GM12874 (cell line): ENCODE measurements around the gene HMCN1.

Experiments used
- TF ChIP-seq, protein P1 (sequence below): IDR thresholded peaks from 2 replicates; pipeline ENCODE4 v1.5.1; 2011; ENCODE audit warnings: low read depth, mild to moderate bottlenecking, control low read depth, low read length, moderate library complexity; ENCODE audit not compliant: insufficient read depth

HMCN1 gene

DNA sequence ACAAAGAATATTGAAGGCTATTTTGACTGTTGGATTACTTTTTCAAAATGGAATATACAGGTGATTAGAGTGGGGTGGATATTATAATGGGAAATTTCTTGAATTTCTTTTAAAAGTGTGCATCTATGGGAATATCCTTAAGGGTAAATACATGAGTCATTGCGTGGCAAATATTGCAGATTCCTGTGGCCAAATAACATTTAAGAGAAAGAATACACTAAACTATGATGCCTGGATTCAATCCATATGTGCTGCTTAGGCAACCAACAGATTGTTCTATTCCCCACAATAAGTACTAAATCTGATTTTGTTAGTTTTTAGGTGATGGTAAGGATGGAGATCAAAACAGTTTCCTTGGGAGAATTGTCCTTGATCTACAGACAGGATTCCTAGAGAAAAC, 119.5 kb downstream of the HMCN1 start:
- TF ChIP-seq, protein P1, sequence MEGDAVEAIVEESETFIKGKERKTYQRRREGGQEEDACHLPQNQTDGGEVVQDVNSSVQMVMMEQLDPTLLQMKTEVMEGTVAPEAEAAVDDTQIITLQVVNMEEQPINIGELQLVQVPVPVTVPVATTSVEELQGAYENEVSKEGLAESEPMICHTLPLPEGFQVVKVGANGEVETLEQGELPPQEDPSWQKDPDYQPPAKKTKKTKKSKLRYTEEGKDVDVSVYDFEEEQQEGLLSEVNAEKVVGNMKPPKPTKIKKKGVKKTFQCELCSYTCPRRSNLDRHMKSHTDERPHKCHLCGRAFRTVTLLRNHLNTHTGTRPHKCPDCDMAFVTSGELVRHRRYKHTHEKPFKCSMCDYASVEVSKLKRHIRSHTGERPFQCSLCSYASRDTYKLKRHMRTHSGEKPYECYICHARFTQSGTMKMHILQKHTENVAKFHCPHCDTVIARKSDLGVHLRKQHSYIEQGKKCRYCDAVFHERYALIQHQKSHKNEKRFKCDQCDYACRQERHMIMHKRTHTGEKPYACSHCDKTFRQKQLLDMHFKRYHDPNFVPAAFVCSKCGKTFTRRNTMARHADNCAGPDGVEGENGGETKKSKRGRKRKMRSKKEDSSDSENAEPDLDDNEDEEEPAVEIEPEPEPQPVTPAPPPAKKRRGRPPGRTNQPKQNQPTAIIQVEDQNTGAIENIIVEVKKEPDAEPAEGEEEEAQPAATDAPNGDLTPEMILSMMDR = no peak

DNA sequence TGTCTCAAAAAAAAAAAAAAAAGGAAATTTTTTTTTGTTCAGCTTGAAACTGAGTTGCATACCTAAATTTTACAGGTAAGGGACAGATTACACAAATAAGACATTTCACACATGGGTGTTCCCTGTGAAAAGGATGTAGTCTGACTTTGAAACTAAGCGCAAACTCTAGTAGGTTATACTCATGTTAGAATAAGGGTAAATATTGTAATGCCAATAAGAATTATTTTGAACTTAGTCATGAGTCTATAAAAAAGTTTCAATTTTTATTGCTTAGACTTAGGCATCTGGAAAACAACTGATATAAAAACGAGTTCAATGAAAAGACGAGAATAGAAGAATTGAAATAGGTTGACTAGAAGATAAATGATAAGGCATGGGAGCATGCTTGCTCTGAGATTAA, 122.3 kb downstream of the HMCN1 start:
- TF ChIP-seq, protein P1 = no peak

DNA sequence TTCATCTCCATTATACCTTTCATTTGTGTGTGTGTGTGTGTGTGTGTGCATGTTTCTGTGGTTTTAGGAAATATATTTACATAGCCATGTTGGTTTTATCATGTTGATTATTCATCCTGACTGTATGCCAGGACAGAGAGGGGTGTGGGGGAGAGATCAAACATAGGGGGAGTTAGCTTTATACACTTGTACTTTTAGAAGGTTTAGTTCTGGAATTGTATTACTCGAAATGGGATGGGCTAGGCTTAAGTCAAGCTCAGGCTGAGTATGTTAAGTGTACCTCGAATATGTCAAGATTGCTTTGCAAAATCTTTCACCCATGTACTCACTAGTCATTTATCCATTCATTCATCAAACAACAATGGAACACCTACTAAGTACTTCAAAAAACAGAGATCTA, 123.3 kb downstream of the HMCN1 start:
- TF ChIP-seq, protein P1 = no peak

DNA sequence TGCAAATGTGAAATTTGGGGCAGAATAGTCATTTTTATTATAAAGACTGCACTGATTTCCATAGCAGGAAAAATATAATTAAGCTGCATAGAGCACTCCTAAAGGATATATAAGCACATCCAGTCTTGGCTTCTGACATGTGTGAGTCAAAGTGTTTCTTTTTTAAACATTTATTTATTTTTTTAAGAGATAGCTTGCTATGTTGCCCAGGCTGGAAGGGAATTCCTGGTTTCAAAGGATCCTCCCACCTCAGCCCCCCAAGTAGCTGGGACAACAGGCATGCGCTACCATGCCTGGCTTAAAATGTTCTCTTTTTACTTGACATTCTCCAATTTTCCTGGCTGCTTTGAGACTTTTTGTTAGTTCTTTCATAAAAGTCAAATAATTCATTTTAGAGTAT, 126.1 kb downstream of the HMCN1 start:
- TF ChIP-seq, protein P1 = no peak

DNA sequence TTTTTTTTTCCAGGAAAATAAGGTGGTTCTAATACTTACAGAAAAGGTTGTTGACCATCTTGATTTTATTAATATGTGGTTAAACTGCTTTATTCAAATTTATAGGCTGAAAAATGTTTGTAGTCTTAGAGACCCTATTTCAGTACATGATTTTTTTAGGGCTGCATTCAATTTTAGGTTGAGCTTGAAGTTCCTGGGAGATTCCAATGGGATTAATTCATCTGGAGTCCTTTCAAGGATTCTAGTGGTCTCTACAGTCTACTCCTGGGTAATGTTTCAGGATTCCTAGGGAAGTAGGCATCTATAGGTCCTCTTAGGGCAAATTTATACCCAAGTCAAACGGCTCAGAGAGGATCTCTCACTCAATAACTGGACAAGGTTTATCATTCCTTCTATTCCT, 126.7 kb downstream of the HMCN1 start:
- TF ChIP-seq, protein P1 = no peak

DNA sequence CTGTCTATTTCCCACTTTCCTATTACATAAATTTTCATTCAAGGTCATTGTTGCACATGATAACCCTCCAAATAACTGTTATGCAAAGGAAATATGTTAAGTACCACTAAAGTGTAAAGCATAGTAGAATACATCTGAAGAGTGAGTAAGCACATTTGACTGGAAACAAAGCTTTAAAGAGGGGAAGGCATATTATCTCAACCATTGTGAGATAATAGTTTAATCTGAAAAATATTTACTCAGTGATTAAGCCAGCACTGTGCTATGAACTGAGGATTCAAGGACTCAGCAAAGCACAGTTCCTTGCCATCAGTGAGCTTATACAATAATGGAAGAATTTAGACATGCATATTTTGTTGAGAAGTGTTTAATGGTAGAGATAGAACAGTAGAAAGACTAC, 127.4 kb downstream of the HMCN1 start:
- TF ChIP-seq, protein P1 = no peak

DNA sequence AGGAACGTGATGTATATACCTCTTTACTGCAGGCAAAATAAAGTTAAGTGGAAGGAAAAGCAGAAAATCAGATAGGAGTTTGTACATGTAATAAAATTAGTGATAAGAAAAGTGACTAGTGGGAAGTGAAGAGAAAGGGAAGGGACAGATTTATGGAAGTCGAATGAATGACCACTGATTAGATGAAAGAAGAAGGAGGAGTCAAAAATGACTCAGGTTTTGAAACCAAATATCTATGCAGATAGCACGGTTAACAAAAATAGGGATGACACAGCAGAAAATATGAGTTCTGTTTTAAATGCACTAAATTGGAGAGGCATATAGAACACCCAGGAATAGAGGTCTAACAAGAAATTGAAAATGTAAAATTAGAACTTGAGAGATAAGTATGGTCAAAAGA, 128.0 kb downstream of the HMCN1 start:
- TF ChIP-seq, protein P1 = no peak

DNA sequence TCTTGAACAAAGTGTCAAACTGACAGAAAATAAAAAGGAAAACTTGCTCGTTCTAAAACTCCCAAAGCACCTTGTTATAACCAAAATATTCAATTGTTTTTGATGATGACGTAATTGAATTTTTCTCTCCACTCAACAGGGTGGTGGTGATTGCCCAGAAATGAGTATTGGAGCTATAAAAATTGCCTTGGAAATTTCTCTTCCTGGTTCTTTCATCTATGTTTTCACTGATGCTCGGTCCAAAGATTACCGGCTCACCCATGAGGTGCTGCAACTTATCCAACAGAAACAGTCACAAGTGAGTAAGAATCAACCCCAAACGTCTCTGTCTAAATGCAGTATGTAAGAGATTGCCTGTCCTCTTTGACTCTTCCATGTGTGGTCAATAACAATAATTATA, 130.1 kb downstream of the HMCN1 start:
- TF ChIP-seq, protein P1 = no peak
